ENCODE results near the gene ARMC9.

ARMC9 gene

GRCh38 chr2:231384970-231385369, 186.5 kb downstream of the ARMC9 start:
- no peak for FAIRE-seq

GRCh38 chr2:231385429-231385828, 187.0 kb downstream of the ARMC9 start:
- FAIRE-seq: no peak

DNA sequence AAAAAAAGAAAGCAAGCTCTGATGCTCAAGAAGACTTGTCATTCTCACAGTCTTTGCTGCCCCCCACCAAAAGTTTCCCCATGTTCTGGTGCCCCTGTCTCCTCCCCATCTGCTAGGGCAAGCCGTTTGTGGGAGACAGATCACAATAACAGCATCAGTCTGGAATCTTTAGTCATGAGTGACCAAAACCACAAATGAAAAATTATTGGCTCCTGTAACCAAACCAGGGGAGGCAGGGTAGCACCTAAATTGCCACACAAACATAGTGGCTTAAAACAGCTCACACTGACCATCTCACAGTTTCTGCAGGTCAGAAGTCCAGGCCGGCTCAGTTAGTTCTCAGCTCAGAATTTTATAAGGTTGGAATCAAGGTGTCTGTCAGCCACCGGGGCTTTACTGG, 188.0 kb downstream of the ARMC9 start:
- no peak for FAIRE-seq

GRCh38 chr2:231387904-231388724, 189.7 kb downstream of the ARMC9 start:
- FAIRE-seq: no peak

DNA sequence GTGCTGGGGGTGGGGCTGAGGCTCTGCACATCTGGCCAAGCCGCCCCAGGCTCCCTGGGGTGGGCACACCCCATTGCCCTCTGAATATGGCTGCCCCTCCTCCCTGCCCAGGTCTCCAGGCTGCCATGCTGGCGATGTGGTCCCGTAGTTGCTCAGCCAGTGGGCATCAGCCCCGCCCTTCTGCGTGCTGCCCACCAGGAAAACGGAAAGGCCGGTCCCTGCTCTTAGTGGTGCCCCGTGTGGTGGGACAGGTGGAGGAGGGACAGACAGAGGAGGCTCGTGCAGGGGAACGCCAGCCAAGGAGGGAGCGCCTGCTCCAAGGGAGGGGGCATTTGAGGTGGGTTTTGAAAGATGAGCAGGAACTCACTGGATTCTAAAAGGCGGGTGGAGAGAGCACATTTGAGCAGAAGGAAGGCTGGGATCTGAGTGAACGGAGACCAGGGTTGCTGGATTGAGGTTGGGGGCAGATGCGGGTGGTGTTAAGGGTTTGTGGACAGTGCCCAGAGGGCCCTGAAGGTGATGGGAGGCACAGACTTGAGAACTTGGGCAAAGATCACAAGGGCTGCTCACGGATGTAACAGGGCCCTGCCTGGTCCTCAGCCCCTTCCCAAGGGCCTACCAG, 190.4 kb downstream of the ARMC9 start:
- FAIRE-seq: no peak

DNA sequence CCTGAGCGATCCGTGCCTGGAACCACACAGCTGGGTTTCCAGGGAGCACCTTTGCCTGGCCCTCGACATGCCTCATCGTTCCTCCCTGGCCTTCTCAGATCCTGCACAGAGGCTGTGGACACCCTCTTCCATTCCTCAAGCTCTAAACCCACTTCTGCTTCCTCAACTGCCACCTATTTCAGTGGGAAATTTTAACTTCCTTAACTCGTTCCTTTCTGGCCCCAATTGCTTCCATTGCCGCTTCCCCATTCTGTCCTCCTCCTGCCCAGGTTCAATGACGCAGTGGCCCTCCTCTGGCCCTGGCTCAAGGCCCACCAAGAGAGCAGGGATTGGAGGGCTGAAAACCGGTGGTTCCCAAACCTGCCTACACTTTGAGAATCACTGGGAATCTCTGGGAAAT, 192.2 kb downstream of the ARMC9 start:
- FAIRE-seq: no peak

DNA sequence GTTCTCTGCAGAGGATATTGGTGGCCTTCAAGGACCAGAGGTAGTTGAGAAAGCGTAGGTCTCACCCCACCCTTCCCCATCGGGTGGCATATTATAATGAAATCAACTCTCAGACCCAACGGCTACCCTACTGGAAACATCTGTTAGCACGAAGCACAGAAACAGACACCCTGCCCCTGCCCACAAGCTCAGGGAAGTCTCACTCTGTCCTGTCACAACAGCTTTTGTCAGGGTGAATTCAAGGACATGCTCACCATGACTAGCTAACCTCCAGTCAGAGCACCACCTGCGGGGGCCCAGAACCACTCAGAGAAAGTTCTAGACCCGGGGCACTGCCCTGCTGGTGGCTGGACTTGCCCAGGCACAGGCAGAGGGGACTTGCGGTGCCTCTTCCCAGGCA, 193.6 kb downstream of the ARMC9 start:
- no peak for FAIRE-seq

DNA sequence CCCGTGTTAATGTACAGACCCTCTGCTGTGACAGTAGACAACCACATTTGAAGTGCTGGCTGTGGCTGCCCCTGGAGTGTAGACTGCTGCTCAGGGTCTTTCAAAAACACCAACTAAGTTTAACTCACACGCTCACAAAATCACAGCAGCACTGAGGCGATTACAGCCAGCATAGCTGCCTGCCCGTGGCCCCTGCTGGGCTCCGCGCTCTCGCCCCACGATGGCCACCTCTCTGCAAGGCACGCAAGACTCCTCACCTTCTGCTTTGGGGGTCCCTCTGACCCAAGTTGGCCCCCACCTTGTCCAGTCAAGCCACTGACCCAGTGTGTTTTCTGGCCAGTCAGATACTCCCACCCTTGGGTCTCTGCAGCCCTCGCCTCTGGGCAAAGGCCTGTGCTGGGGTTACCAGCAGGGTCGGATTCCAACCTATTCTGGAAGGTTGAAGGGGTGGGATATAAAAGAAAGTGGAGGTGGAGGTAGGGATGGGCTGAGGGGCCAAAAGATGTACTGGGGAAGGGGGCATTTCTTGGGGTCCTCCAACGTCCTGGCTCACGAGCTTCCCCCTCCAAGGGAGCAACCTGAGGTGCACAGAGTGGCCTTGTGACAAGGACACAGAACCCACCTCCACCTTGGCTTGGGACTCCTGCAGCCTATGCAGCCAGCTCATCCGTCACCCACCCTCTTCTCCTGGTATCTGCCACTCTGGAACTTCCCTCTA, 194.2 kb downstream of the ARMC9 start:
- FAIRE-seq: no peak

DNA sequence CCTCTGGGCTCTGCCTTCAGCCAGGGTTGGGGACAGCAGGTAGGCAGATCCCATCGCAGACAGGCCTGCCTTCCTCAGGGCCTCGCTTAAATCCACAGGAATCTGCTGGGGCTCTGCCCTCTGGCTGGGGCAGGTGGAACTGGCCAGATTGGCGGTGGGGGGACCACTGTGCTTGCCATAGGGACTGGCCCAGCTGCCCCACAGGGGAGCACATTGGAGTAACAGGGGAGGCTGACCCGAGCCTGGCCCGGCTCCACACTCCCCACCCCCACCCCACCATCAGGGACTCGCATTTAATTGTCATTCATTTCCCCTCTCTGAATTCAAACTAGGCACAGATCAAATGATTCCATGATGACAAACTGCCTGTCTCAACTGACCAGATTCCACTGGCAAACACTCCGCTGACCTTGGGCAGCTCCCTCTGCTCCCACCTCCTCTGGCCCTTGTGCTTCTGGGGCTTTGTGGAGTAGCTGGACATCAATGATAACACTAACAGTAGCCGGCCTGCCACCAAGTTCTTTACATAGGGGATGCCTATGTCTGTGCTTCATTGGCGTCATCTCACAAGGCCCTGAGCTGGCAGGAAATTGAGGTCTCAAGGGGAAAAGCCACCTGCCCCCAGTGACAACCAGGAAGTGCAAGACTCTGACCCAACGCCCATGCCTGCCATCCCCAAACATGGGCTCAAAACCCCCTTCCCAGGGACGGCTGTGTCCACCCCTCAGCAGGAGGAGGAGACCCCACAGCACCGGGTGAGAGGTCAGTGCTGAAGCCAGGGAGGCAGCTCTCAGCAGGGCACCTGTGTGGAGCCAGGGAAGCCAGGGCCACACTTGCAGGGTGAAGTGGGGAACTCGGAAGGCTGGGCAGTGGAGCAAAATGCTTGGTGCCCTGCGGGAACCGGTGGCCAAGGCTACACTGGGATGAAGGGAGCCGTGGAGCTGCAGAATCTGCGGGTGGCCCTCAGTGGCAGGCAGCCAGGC, 195.0 kb downstream of the ARMC9 start:
- no peak for FAIRE-seq

DNA sequence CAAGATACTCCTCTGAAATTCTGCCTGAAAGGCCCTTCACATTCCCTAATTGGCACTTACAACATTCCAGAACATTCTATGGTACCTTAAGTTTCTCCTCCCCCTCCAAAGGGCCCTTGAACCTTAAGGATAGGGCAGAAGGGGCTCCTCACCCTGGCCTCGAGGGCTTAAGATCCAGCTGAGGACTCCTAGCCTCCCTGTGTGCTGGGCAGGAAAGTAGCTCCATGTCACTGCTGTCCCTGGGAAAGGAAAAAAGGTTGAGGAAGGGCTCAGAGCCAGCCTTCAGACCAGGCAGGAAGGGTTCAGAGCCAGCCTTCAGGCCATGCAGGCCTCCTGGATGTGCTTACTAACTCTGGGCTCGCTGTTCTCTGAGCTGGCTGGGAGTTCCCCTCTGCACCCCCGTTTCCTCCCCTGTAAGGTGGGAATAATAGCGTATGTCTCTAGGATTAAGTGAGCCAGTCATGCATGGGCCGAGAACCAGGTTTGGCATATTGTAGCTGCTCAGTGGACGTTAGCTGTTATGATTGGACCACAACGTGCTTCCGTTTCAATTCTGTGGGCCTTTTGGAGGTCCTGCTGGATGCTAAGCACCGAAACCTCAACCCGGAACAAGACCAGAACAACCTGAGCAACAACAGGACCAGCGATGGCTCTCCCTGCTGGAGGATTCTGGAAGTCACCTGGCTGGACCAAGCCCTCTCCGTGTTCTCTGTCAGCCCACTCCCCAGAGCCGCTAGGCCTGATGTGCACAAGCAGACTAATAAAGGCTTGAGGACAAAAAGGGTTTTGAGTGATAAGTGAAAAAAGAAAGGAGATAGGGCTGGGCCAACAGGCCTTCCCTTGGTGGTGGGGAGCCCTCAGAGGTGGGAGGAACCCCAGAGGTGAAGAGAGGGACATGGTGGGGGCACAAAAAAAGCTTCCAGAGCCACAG, 196.0 kb downstream of the ARMC9 start:
- no peak for FAIRE-seq

- no peak for FAIRE-seq
Measured at GRCh38 chr2:231395188-231396057, 197.0 kb downstream of the ARMC9 start, which contains the start of gene B3GNT7. Gene B3GNT7 (plus strand): TSS chr2:231395710. CDS start chr2:231395804, 94 bp downstream.

GRCh38 chr2:231396058-231396821, 197.8 kb downstream of the ARMC9 start:
- no peak for FAIRE-seq

GRCh38 chr2:231397011-231397927, 198.8 kb downstream of the ARMC9 start:
- no peak for FAIRE-seq

GRCh38 chr2:231397928-231398294, 199.5 kb downstream of the ARMC9 start:
- FAIRE-seq: no peak

DNA sequence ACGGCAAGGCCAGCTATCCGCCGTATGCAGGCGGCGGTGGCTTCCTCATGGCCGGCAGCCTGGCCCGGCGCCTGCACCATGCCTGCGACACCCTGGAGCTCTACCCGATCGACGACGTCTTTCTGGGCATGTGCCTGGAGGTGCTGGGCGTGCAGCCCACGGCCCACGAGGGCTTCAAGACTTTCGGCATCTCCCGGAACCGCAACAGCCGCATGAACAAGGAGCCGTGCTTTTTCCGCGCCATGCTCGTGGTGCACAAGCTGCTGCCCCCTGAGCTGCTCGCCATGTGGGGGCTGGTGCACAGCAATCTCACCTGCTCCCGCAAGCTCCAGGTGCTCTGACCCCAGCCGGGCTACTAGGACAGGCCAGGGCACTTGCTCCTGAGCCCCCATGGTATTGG, 200.2 kb downstream of the ARMC9 start:
- no peak for FAIRE-seq

GRCh38 chr2:231399046-231399852, 200.8 kb downstream of the ARMC9 start:
- FAIRE-seq: no peak
